ENCODE measurements around the gene TRPM1.

DNA sequence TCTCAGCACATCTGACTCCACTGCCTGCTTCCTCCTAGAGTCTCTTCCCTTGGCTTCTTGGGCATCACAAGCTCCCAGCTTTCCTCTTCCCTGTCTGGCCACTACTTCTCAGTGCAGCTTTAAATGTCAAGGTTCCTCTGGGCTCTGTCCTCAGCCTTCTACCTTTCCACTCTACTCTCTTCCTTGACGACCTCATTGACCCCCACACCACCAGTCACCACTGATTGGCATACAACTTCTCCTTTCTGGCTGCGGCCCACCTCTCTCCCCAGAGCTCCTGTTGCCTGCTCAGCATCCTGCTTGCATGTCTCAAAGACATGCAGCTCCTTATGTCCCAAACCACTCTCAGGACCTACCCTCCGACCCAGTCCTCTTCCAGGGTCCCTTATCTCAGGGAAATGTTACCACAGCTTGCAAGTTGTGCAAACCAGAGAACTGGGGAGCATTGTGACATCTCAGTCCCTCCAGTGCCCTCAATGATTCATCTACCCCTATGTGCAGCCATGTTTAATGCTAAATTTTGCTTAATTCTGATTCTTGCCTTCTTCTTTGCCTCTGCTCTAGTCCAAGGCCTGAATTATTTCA, 49.9 kb downstream of the TRPM1 start:
- TF ChIP-seq, protein P1, sequence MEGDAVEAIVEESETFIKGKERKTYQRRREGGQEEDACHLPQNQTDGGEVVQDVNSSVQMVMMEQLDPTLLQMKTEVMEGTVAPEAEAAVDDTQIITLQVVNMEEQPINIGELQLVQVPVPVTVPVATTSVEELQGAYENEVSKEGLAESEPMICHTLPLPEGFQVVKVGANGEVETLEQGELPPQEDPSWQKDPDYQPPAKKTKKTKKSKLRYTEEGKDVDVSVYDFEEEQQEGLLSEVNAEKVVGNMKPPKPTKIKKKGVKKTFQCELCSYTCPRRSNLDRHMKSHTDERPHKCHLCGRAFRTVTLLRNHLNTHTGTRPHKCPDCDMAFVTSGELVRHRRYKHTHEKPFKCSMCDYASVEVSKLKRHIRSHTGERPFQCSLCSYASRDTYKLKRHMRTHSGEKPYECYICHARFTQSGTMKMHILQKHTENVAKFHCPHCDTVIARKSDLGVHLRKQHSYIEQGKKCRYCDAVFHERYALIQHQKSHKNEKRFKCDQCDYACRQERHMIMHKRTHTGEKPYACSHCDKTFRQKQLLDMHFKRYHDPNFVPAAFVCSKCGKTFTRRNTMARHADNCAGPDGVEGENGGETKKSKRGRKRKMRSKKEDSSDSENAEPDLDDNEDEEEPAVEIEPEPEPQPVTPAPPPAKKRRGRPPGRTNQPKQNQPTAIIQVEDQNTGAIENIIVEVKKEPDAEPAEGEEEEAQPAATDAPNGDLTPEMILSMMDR (conservative IDR thresholded peaks at IDR 0.05 in 1 of 2, IDR thresholded peaks at IDR 0.05 in 1 of 2; ENCODE audit: low read depth in 1 of 2, low read length in 2 of 2): no peak
- no peak for TF ChIP-seq EZH2 (IDR thresholded peaks at IDR 0.05; ENCODE audit: low read length, missing control alignments)

All from fibroblast of lung (primary cell).